HG02884 (cell line): ENCODE results near the gene CRY1.
A peak's percentile ranks its signal among the peaks of the same experiment; 100 is the strongest.

Experiments
- ATAC-seq: cut with Tn5 transposase; IDR thresholded peaks from one replicate; pipeline ENCODE4 v1.9.1; 2021; ENCODE audit warnings: mild to moderate bottlenecking, moderate library complexity; ENCODE audit not compliant: unreplicated experiment

CRY1 gene

GRCh38 chr12:106974511-106974910 is 118.8 kb downstream of the CRY1 start:
- no peak for ATAC-seq

DNA sequence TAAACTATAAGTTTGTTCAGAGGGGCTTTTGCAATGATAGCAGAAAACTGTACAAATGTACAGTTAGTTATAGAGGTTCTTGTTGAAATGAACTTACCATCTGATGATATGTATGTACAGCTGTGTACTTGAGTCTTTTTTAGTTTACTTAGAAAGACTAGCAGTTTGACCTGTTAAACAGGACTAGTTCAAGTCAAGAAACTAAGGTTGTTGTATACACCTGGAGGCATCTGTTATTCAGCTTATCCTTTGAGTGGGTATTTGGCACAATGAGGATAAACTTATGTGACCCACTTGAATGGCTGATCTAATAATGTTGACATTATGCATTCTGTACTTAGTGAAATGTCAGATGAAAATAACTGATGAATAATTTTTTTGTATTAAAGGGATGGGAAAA is 119.8 kb downstream of the CRY1 start:
- no peak for ATAC-seq

- no peak for ATAC-seq
Observed at GRCh38 chr12:106971065-106971464, 122.3 kb downstream of the CRY1 start.

GRCh38 chr12:106964526-106964925 is 128.8 kb downstream of the CRY1 start:
- no peak for ATAC-seq

GRCh38 chr12:106962286-106962685 is 131.1 kb downstream of the CRY1 start:
- ATAC-seq, result no peak

DNA sequence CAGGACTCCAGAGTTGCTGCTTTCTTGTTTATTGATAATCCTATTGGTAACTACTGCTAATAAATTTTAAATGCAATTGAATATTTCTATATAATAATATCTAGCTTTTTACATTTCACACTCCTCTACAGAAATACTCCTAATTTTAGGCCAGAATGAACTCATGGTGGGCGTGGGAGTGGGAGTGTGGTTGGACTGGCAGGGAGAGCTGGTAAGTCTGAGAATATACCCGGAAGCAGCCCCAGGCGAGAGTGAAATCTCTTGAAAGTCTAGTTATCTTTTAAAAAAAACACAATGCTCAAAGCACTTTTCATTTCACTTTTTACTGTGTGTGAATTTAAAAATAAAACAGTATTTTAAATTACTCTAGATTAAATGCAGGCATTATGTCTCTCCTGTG is 132.9 kb downstream of the CRY1 start:
- ATAC-seq, result no peak

DNA sequence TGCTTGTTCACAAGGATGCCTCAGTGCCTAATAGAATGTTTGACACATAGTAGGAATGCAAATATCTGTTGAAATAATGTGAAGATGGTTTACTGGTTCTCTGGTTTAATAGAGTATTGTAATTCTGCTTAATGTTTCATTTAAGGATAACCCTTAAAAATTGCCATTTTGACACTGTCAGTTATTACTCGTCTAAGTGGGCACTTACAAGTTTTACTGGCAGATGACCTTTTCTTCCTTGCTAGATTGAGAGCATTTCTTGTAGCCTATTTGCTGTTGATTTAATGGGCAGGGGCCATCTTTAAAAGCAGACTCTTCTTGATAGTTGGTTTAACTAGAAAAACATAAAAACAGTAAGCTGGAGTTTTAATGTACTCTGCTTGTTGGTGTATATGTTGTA is 135.8 kb downstream of the CRY1 start:
- ATAC-seq, result no peak

DNA sequence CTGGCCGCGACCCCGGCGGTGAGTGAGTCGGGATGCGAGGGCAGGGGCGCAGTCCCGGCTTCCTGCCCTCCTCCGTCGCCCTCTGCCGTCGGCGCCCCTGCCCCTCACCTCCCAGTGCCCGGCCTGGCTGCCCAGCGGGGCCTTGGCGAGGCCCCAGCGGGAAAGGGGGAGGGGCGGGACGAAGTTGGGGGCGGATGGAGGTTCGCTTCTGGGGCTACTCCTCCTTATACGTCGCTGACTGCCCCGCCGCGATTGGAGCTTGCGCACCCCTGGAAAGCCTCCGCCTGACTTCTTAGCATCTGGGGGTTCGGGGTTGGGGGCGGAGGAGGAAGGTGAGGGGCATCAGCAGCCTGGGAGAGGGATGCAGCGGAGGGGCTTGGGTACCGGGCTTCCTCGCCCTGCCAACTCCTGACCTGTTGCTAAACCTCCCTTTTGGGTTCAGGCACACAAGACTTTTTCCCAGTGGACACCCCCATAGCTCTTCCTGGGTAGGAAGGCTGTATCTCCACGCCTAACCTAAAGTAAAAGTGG is 137.2 kb downstream of the CRY1 start:
- ATAC-seq, result peak; percentile 32

DNA sequence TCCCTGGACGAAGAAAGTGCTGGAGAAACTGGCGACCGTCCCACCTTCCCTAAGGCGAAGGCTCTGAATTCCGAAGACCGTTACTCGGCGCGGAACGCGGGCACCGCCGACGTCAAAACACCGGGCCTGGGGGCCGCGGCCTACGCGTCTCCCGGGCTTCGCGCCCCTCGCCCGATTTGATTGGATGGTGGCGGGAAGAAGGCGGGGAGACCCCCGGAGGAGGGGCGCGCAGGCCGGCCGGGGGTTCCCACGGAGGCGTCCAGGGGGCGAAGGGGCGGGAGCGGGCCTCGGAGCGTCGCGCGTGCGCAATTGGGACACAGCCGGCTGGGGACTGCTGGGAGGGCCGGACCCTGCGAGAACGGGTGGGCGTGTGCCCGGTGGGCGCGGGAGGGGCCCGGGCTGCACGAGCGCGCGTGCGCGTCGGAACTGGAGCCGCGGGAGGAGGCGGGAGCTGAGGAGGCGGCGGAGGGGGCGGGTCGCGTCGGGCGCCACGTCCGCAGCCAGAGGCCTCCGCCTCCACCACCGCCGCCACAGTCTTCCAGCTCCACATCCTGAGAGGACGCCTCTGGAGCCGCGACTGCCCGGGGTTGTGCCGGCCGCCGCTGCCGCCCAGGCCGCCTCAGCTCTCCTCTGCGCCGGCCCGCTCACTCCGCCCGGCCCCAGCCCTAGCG is 137.8 kb downstream of the CRY1 start, which contains the start of gene TMEM263:
Gene TMEM263 (plus strand): TSS at position 531 of the 671 bp plus-strand sequence. CDS start 11,210 bp downstream, outside the sequence.
- peak; percentile 66 for ATAC-seq

DNA sequence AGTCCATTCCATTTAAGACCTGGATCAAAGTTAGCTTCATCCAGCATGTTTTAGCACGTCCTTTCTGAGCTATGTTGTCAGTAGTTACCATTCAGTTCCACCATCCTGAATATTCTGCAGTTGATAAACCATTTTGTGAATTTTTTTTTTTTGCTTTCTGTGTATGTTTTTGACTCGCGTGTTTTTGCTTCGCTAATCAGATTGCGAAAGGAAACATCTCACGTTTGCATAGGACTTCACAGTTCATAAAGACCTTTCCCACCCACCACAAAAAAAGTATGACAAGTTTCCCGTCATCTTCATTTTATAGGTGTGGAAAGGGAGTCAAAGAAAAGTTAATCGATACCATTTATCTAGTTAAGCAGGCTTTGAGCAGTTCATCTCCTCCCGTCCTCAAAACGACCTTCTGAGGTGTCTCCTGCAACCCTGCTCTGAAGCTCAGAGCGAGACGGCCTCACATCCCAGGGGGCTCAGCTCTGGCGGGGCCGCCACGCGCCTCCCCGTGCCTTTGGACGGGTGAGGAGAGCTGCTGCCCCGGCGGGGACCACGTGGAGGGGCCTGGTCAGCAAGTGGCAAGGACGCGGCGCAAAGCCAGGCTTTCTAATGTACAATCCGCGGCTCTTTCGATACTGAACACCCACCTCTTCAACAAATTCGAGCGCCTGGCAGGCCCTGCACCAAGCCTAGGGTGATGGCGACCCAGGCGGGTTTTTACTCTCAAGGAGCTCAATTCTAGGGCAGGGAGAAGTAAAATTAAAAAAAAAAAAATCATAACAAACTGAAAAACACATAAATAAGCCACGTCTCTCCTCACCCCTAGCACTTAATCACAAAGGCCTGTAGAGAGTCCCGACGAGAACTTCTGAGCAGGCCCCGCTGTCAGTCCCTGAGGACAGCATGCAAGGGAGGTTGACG is 138.6 kb downstream of the CRY1 start:
- peak; percentile 8 for ATAC-seq

DNA sequence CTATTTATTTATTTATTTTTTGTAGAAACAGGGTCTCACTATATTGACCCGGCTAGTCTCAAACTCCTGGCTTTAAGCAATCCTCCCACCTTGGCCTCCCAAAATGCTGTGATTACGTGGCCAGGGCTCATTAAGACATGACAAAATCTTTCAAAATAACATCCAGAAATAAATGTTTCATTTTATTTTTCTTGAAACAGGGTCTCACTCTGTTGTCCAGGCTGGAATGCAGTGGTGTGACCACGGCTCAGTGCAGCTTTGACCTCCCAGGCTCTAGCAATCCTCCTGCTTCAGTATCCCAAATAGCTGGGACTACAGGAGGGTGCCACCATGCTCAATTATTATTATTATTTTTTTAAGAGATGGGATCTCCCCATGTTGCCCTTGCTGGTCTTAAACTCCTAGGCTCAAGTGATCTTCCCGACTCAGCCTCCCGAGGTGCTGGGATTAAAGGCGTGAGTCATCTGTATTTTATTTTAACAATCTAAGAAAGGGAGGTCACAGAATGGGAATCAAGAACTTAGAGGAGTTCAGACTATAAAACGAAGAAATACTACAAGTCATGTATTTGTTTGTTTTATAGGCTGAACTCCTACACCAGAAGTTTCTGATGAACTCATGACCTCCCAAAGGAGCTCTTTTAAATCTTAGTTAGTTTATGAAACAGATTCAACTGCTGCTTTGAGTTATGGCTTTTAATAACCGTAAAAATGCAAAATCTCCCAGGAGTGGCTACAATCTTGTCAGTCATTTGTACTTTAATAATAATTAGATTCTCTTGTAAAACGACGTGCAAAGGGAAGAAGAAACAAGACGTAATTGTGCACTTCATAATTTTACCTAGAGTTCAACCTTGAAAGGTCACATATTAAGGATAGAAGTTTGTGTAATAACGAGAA is 139.7 kb downstream of the CRY1 start:
- ATAC-seq, result no peak

DNA sequence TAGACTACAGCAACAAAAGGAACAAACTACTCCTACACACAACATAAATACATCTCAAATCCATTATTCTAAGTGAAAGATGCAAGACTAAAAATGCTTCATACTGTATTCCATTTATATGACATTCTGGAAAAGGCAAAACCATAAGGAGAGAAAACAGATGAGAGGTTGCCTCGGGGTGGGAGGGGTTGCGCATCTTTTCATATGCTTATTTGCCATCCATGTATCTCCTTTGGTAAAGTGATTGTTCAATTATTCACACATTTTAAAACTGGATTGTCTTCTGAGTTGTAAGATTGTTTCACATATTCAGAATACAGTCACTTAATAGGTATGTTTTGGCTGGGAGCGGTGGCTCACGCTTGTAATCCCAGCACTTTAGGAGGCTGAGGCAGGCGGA is 142.8 kb downstream of the CRY1 start:
- ATAC-seq, result no peak

GRCh38 chr12:106947461-106947860 is 145.9 kb downstream of the CRY1 start:
- no peak for ATAC-seq

GRCh38 chr12:106945261-106945851 is 148.0 kb downstream of the CRY1 start:
- ATAC-seq, result no peak

DNA sequence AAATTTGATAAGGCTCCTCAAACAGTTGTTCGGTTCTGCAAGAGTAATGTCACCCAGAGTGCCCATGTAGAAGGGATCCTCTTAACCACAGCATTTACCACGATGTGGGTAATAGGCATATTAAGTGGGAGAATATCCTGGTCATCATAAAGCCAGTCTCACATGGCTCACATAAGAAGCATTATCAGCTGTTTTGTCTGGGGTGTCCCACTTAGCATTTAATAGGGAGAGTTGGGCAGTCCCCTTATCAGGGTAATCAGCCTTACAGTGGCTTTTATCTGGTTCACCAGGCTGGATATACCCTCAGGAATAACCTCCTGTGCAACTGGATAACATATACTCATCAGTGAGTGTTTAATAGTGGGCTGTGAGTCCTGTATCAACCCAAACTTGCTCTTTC is 150.6 kb downstream of the CRY1 start:
- ATAC-seq, result no peak

GRCh38 chr12:106941481-106942156 is 151.7 kb downstream of the CRY1 start:
- no peak for ATAC-seq
